ENCODE results near the gene AP3D1. TPM values are rescaled to one million over a fixed set of nuclear protein-coding genes. Genes with fewer than 3 reads are reported as not detected.

The AP3D1 gene
- total RNA-seq, 2 donors from 2014 or later, result 81.4 to 116 TPM

- no peaks in the 10 kb centered on the region for H3K36me3 ChIP-seq
- H3K4me3 ChIP-seq, result peak overlapping the region; percentile 60
- DNase-seq (ENCODE audit: low spot score) (peak; percentile 99), ATAC-seq (ENCODE audit: insufficient number of reproducible peaks, low FRiP score, low read depth) (peak; percentile 90)
- H3K4me1 ChIP-seq (ENCODE audit: control insufficient read depth in 1 of 2, low read depth in 2 of 2), result peaks cover 48 to 56% of the 10 kb centered on the region in 2 donors
- peak overlapping the region; percentile 83 to 94 for H3K27ac ChIP-seq
- no peaks in the 10 kb centered on the region for H3K27me3 ChIP-seq (replicated peaks; ENCODE audit: insufficient read depth)
- TF ChIP-seq CTCF (IDR thresholded peaks at IDR 0.05), result no peak
- H3K9me3 ChIP-seq, result no peaks in the 10 kb centered on the region
Observed at GRCh38 chr19:2168619-2169424, 17.5 kb upstream of the AP3D1 start.

GRCh38 chr19:2167896-2168618 is 16.7 kb upstream of the AP3D1 start:
- H3K4me1 ChIP-seq (ENCODE audit: control insufficient read depth in 1 of 2, low read depth in 2 of 2), result peaks cover 50 to 60% of the 10 kb centered on the region in 2 donors
- DNase-seq (ENCODE audit: low spot score), result peak; percentile 71
- H3K27me3 ChIP-seq (replicated peaks; ENCODE audit: insufficient read depth), result no peaks in the 10 kb centered on the region
- ATAC-seq (ENCODE audit: insufficient number of reproducible peaks, low FRiP score, low read depth), result no peak
- no peak for TF ChIP-seq CTCF (IDR thresholded peaks at IDR 0.05)
- peak overlapping the region; percentile 83 to 94 for H3K27ac ChIP-seq
- no peaks in the 10 kb centered on the region for H3K36me3 ChIP-seq
- no peaks in the 10 kb centered on the region for H3K9me3 ChIP-seq
- H3K4me3 ChIP-seq, result peak overlapping the region; percentile 60

GRCh38 chr19:2166741-2167738 is 15.7 kb upstream of the AP3D1 start:
- Histone ChIP-seq H3K36me3 (no peaks in the 10 kb centered on the region), H3K4me1 (ENCODE audit: control insufficient read depth in 1 of 2, low read depth in 2 of 2) (peaks cover 50 to 61% of the 10 kb centered on the region in 2 donors), H3K27ac (peak overlapping the region; percentile 83 to 94), H3K27me3 (replicated peaks; ENCODE audit: insufficient read depth) (no peaks in the 10 kb centered on the region), H3K9me3 (no peaks in the 10 kb centered on the region), H3K4me3 (peak overlapping the region; percentile 60)
- no peak for ATAC-seq (ENCODE audit: insufficient number of reproducible peaks, low FRiP score, low read depth)
- peak; percentile 75 for DNase-seq (ENCODE audit: low spot score)
- no peak for TF ChIP-seq CTCF (IDR thresholded peaks at IDR 0.05)

GRCh38 chr19:2164020-2164998 is 12.9 kb upstream of the AP3D1 start:
- Histone ChIP-seq H3K4me1 (ENCODE audit: control insufficient read depth in 1 of 2, low read depth in 2 of 2) (peaks cover 34 to 43% of the 10 kb centered on the region in 2 donors), H3K27me3 (replicated peaks; ENCODE audit: insufficient read depth) (no peaks in the 10 kb centered on the region), H3K4me3 (peak overlapping the region; percentile 99), H3K27ac (peak overlapping the region; percentile 84 to 94), H3K36me3 (no peaks in the 10 kb centered on the region), H3K9me3 (no peaks in the 10 kb centered on the region)
- no peak for TF ChIP-seq CTCF (IDR thresholded peaks at IDR 0.05)
- ATAC-seq (ENCODE audit: insufficient number of reproducible peaks, low FRiP score, low read depth), result peak; percentile 2
- no peak for DNase-seq (ENCODE audit: low spot score)
